Mesendoderm (in vitro differentiated cells): Measurements from ENCODE around the gene COG8.
A peak's percentile ranks its signal among the peaks of the same experiment; 100 is the strongest.

Source experiments
- DNase-seq: peaks from one replicate; pipeline ENCODE4 v3.0.0; 2013
- H2AK5ac ChIP-seq: 2 replicates; pipeline ENCODE4 v1.6.1; 2013; ENCODE audit warnings: low read length, inconsistent platforms
- H2BK120ac ChIP-seq: 2 replicates; pipeline ENCODE4 v1.6.1; 2013; ENCODE audit warnings: low read depth, mild to moderate bottlenecking, low read length, moderate library complexity, mixed read lengths
- H2BK15ac ChIP-seq: replicated peaks from 2 replicates; pipeline ENCODE4 v1.6.1; 2013; ENCODE audit warnings: low read depth, mild to moderate bottlenecking, moderate library complexity
- H2BK5ac ChIP-seq: 2 replicates; pipeline ENCODE4 v1.6.1; 2013; ENCODE audit warnings: low read length, inconsistent platforms
- H3K18ac ChIP-seq: 2 replicates; pipeline ENCODE4 v1.6.1; 2013; ENCODE audit warnings: mild to moderate bottlenecking, low read length, mixed read lengths
- H3K23ac ChIP-seq: one replicate; pipeline ENCODE4 v1.6.1; 2013; ENCODE audit warnings: low read length
- H3K27ac ChIP-seq: 2 replicates; pipeline ENCODE4 v1.5.1; 2013; ENCODE audit warnings: low read depth, mild to moderate bottlenecking, inconsistent platforms, low read length, moderate library complexity
- H3K27me3 ChIP-seq: 2 replicates; pipeline ENCODE4 v1.6.1; 2013; ENCODE audit warnings: low read length, control low read depth, mild to moderate bottlenecking, inconsistent platforms; ENCODE audit not compliant: insufficient read depth, poor library complexity
- H3K36me3 ChIP-seq: 2 replicates; pipeline ENCODE4 v1.6.1; 2013; ENCODE audit warnings: low read length, inconsistent platforms; ENCODE audit not compliant: control insufficient read depth, insufficient read depth
- H3K4ac ChIP-seq: one replicate; pipeline ENCODE4 v1.6.1; 2013; ENCODE audit warnings: low read depth, mild to moderate bottlenecking, low read length, moderate library complexity
- H3K4me1 ChIP-seq: 2 replicates; pipeline ENCODE4 v1.6.1; 2013; ENCODE audit warnings: low read depth, low read length, inconsistent platforms; ENCODE audit not compliant: control insufficient read depth
- H3K4me2 ChIP-seq: 2 replicates; pipeline ENCODE4 v1.6.1; 2013; ENCODE audit warnings: low read length
- H3K4me3 ChIP-seq: 2 replicates; pipeline ENCODE4 v1.5.1; 2013; ENCODE audit warnings: mild to moderate bottlenecking, low read length
- H3K56ac ChIP-seq: one replicate; pipeline ENCODE4 v1.6.1; 2013; ENCODE audit warnings: low read length
- H3K79me1 ChIP-seq: 2 replicates; pipeline ENCODE4 v1.6.1; 2013; ENCODE audit warnings: low read length, inconsistent platforms
- H3K79me2 ChIP-seq: 2 replicates; pipeline ENCODE4 v1.6.1; 2013; ENCODE audit warnings: mild to moderate bottlenecking, low read length; ENCODE audit not compliant: control insufficient read depth, insufficient read depth
- H3K9ac ChIP-seq: 2 replicates; pipeline ENCODE4 v1.6.1; 2013; ENCODE audit warnings: low read length, inconsistent platforms
- H4K5ac ChIP-seq: one replicate; pipeline ENCODE4 v1.6.1; 2013; ENCODE audit warnings: low read length
- H4K8ac ChIP-seq: one replicate; pipeline ENCODE4 v1.6.1; 2013; ENCODE audit warnings: low read depth, mild to moderate bottlenecking, control low read depth, low read length, moderate library complexity
- WGBS: extraction: QIAGEN DNeasy Blood & Tissue Kit; methylation state at CpG from one replicate; pipeline ENCODE4 v1.1.7; 2013; ENCODE audit warnings: low lambda C conversion rate, missing lambda C conversion rate; ENCODE audit not compliant: insufficient coverage; ENCODE audit errors: extremely low coverage; 5-methylcytosine and 5-hydroxymethylcytosine counted together

Gene COG8

GRCh38 chr16:69310653-69311532, 28.5 kb downstream of the COG8 start, which contains the start of gene VPS4A:
Gene VPS4A (plus strand): TSS chr16:69311350. CDS start chr16:69311512, 162 bp downstream.
- peak within 1 kb of the TSS; percentile 92 for H3K56ac ChIP-seq
- H2BK5ac ChIP-seq, result no peak within 1 kb of the TSS
- peaks cover 7% of the 10 kb centered on the region for H3K79me2 ChIP-seq
- peaks cover 7% of the 10 kb centered on the region for H3K79me1 ChIP-seq
- H2AK5ac ChIP-seq, result no peak within 1 kb of the TSS
- H3K23ac ChIP-seq, result peak within 1 kb of the TSS; percentile 48
- peak within 1 kb of the TSS; percentile 42 for H3K4ac ChIP-seq
- H2BK120ac ChIP-seq, result no peak within 1 kb of the TSS
- no peak within 1 kb of the TSS for H2BK15ac ChIP-seq
- DNase-seq, result peak; percentile 97
- H3K18ac ChIP-seq, result peak within 1 kb of the TSS; percentile 86
- peak within 1 kb of the TSS; percentile 76 for H3K27ac ChIP-seq
- H3K4me2 ChIP-seq, result peak within 1 kb of the TSS; percentile 90
- H3K4me3 ChIP-seq, result peak within 1 kb of the TSS; percentile 77
- no peaks in the 10 kb centered on the region for H3K4me1 ChIP-seq
- H4K8ac ChIP-seq, result no peak within 1 kb of the TSS
- H3K9ac ChIP-seq, result peak within 1 kb of the TSS; percentile 93
- H4K5ac ChIP-seq, result no peak within 1 kb of the TSS
- no CpG with 5 or more reads among the region's 70 CpGs for WGBS
- peaks cover 1% of the 10 kb centered on the region for H3K36me3 ChIP-seq
- H3K27me3 ChIP-seq, result no peaks in the 10 kb centered on the region

- H3K79me1 ChIP-seq, result peaks cover 5% of the 10 kb centered on the region
- H3K4me3 ChIP-seq, result no peak overlapping the region
- no peak overlapping the region for H2BK120ac ChIP-seq
- WGBS, result no CpG with 5 or more reads among the region's 12 CpGs
- no peaks in the 10 kb centered on the region for H3K27me3 ChIP-seq
- no peak overlapping the region for H3K23ac ChIP-seq
- no peak overlapping the region for H2BK15ac ChIP-seq
- no peak overlapping the region for H4K8ac ChIP-seq
- H3K56ac ChIP-seq, result no peak overlapping the region
- H3K4ac ChIP-seq, result no peak overlapping the region
- no peak overlapping the region for H3K27ac ChIP-seq
- H3K9ac ChIP-seq, result no peak overlapping the region
- peaks cover 7% of the 10 kb centered on the region for H3K79me2 ChIP-seq
- no peaks in the 10 kb centered on the region for H3K4me1 ChIP-seq
- no peak overlapping the region for H3K18ac ChIP-seq
- no peaks in the 10 kb centered on the region for H3K36me3 ChIP-seq
- H4K5ac ChIP-seq, result no peak overlapping the region
- no peak overlapping the region for H2AK5ac ChIP-seq
- no peak overlapping the region for H3K4me2 ChIP-seq
- no peak for DNase-seq
- H2BK5ac ChIP-seq, result no peak overlapping the region
Observed at GRCh38 chr16:69309316-69309715, 30.0 kb downstream of the COG8 start.

GRCh38 chr16:69307856-69308255, 31.5 kb downstream of the COG8 start:
- no peak for DNase-seq
- Histone ChIP-seq H3K4ac (no peak overlapping the region), H2BK5ac (no peak overlapping the region), H3K4me1 (no peaks in the 10 kb centered on the region), H3K56ac (no peak overlapping the region), H3K36me3 (peaks cover 2% of the 10 kb centered on the region), H4K8ac (no peak overlapping the region), H3K18ac (no peak overlapping the region), H2AK5ac (no peak overlapping the region), H2BK120ac (no peak overlapping the region), H3K27ac (no peak overlapping the region), H3K23ac (no peak overlapping the region), H3K9ac (no peak overlapping the region), H2BK15ac (no peak overlapping the region), H3K27me3 (no peaks in the 10 kb centered on the region), H4K5ac (no peak overlapping the region), H3K79me2 (peaks cover 5% of the 10 kb centered on the region), H3K4me3 (no peak overlapping the region), H3K4me2 (no peak overlapping the region), H3K79me1 (peaks cover 4% of the 10 kb centered on the region)
- WGBS, result no CpG with 5 or more reads among the region's 2 CpGs

GRCh38 chr16:69307091-69307490, 32.3 kb downstream of the COG8 start:
- no CpG with 5 or more reads among the region's 1 CpG for WGBS
- no peak overlapping the region for H3K18ac ChIP-seq
- no peak overlapping the region for H3K27ac ChIP-seq
- H3K56ac ChIP-seq, result no peak overlapping the region
- no peak overlapping the region for H4K5ac ChIP-seq
- no peak overlapping the region for H3K4me3 ChIP-seq
- no peak overlapping the region for H2BK5ac ChIP-seq
- peaks cover 1% of the 10 kb centered on the region for H3K79me1 ChIP-seq
- peaks cover 2% of the 10 kb centered on the region for H3K79me2 ChIP-seq
- H3K27me3 ChIP-seq, result no peaks in the 10 kb centered on the region
- DNase-seq, result no peak
- no peak overlapping the region for H3K23ac ChIP-seq
- no peak overlapping the region for H2BK15ac ChIP-seq
- no peak overlapping the region for H3K4ac ChIP-seq
- H3K4me1 ChIP-seq, result no peaks in the 10 kb centered on the region
- no peak overlapping the region for H4K8ac ChIP-seq
- no peak overlapping the region for H3K9ac ChIP-seq
- H2AK5ac ChIP-seq, result no peak overlapping the region
- no peak overlapping the region for H3K4me2 ChIP-seq
- peaks cover 2% of the 10 kb centered on the region for H3K36me3 ChIP-seq
- no peak overlapping the region for H2BK120ac ChIP-seq

GRCh38 chr16:69306031-69306430, 33.3 kb downstream of the COG8 start:
- no peak for DNase-seq
- H2AK5ac ChIP-seq, result no peak overlapping the region
- no peak overlapping the region for H3K4me2 ChIP-seq
- no peaks in the 10 kb centered on the region for H3K4me1 ChIP-seq
- H4K5ac ChIP-seq, result no peak overlapping the region
- no peak overlapping the region for H2BK120ac ChIP-seq
- H2BK15ac ChIP-seq, result no peak overlapping the region
- H3K27ac ChIP-seq, result no peak overlapping the region
- WGBS, result no CpG with 5 or more reads among the region's 1 CpG
- no peak overlapping the region for H3K18ac ChIP-seq
- peaks cover 4% of the 10 kb centered on the region for H3K36me3 ChIP-seq
- H3K4ac ChIP-seq, result no peak overlapping the region
- no peak overlapping the region for H3K56ac ChIP-seq
- H3K23ac ChIP-seq, result no peak overlapping the region
- H2BK5ac ChIP-seq, result no peak overlapping the region
- H3K4me3 ChIP-seq, result no peak overlapping the region
- H3K79me2 ChIP-seq, result no peaks in the 10 kb centered on the region
- no peak overlapping the region for H3K9ac ChIP-seq
- H3K27me3 ChIP-seq, result no peaks in the 10 kb centered on the region
- H3K79me1 ChIP-seq, result no peaks in the 10 kb centered on the region
- no peak overlapping the region for H4K8ac ChIP-seq
